Activated CD4-positive, alpha-beta memory T cell treated with anti-CD3 and anti-CD28 coated beads, Interleukin-2, amount 10 ng/mL, durations not matched to agents 7 days and 5 days (primary cell): Measurements from ENCODE around the gene LMTK2. TPM values are rescaled to one million over a fixed set of nuclear protein-coding genes. Genes with fewer than 3 reads are reported as not detected.

Source experiments
- CTCF ChIA-PET: fragments of 350-600 bp; sonication (Branson Sonifier 250); formaldehyde crosslinking; loops from one replicate; lab custom pipeline; 2021; ENCODE audit warnings: antibody characterized with exemption, inconsistent platforms; lab: Charles Lee
- POLR2A ChIA-PET: fragments of 350-600 bp; sonication (Branson Sonifier 250); formaldehyde crosslinking; loops from one replicate; lab custom pipeline; 2021; ENCODE audit warnings: antibody characterized with exemption; lab: Charles Lee
- DNase-seq: peaks from one replicate; pipeline ENCODE4 v3.0.0-alpha.2; 2020
- H3K27ac Mint-ChIP-seq: one replicate; pipeline ENCODE4 v1.8.0; 2021; ENCODE audit warnings: mild to moderate bottlenecking, mixed read lengths
- H3K27me3 Mint-ChIP-seq: one replicate; pipeline ENCODE4 v1.8.0; 2021; ENCODE audit warnings: mixed read lengths
- H3K36me3 Mint-ChIP-seq: one replicate; pipeline ENCODE4 v1.8.0; 2021; ENCODE audit warnings: low read depth, mixed read lengths
- H3K4me1 Mint-ChIP-seq: one replicate; pipeline ENCODE4 v1.8.0; 2021; ENCODE audit warnings: mixed read lengths
- H3K4me3 Mint-ChIP-seq: one replicate; pipeline ENCODE4 v1.8.0; 2021; ENCODE audit warnings: mild to moderate bottlenecking, mixed read lengths
- H3K9me3 Mint-ChIP-seq: one replicate; pipeline ENCODE4 v1.8.0; 2021; ENCODE audit warnings: mixed read lengths
- total RNA-seq, 2 experiments: library from RNA; stranded (reverse); gene quantifications; one replicate each; pipeline ENCODE4 v1.2.3, GENCODE V29; 2021

Gene LMTK2
- total RNA-seq, 2 experiments from 2014 or later, result 10.0 to 11.6 TPM

DNA sequence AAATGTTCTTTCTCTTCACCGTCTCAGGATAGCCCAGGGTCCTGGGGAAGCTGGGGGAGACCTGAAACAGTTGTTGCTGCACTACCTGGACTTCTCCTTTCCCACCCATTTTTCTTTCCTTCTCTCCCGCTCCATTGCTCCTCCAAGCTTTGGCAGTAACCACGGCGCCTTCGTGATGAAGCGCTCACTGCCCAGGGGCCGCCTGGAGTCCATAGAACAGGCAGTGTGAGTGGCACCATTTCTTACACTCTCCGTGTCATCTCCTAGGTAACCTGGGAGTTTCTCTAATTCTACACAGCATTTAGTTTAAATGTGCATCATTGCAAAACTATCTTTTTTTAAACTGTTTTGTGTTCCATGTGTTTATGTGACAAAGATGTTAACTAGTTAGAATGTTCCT, 64.3 kb downstream of the LMTK2 start:
- Mint-ChIP-seq H3K4me1 (peaks cover 10% of the 10 kb centered on the region), H3K36me3 (peaks cover 7% of the 10 kb centered on the region), H3K27me3 (no peaks in the 10 kb centered on the region), H3K4me3 (no peak overlapping the region), H3K27ac (no peak overlapping the region), H3K9me3 (no peaks in the 10 kb centered on the region)
- POLR2A ChIA-PET, result no interaction called here
- CTCF ChIA-PET, result interaction anchor here (1.4 to 13.8 kb wide), 3 partner anchors 39 to 149 kb away, joined by 4 to 215 read pairs (median 67); partner anchors contain the start of gene LMTK2
- DNase-seq, result no peak

DNA sequence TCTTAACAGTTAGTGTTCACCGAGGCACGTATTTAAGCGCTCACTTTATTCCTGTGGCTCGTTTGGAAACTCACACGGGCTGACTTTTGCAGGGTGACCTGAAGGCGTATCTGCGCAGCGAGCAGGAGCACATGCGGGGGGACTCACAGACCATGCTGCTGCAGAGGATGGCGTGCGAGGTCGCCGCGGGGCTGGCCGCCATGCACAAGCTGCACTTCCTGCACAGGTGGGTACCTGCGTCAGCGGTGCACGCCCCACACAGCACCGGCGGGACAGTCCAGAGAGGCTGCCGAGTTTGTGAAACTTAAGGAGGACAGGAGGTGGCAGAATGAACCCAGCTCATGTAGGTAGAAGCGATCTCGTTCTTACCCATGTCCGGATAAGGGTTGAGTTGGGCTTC, 64.8 kb downstream of the LMTK2 start:
- Mint-ChIP-seq H3K27me3 (no peaks in the 10 kb centered on the region), H3K27ac (no peak overlapping the region), H3K9me3 (no peaks in the 10 kb centered on the region), H3K4me1 (peaks cover 10% of the 10 kb centered on the region), H3K4me3 (no peak overlapping the region), H3K36me3 (peaks cover 7% of the 10 kb centered on the region)
- no peak for DNase-seq
- POLR2A ChIA-PET, result no interaction called here
- CTCF ChIA-PET, result interaction anchor here (1.4 to 13.8 kb wide), 3 partner anchors 39 to 150 kb away, joined by 4 to 215 read pairs (median 67); partner anchors contain the start of gene LMTK2

DNA sequence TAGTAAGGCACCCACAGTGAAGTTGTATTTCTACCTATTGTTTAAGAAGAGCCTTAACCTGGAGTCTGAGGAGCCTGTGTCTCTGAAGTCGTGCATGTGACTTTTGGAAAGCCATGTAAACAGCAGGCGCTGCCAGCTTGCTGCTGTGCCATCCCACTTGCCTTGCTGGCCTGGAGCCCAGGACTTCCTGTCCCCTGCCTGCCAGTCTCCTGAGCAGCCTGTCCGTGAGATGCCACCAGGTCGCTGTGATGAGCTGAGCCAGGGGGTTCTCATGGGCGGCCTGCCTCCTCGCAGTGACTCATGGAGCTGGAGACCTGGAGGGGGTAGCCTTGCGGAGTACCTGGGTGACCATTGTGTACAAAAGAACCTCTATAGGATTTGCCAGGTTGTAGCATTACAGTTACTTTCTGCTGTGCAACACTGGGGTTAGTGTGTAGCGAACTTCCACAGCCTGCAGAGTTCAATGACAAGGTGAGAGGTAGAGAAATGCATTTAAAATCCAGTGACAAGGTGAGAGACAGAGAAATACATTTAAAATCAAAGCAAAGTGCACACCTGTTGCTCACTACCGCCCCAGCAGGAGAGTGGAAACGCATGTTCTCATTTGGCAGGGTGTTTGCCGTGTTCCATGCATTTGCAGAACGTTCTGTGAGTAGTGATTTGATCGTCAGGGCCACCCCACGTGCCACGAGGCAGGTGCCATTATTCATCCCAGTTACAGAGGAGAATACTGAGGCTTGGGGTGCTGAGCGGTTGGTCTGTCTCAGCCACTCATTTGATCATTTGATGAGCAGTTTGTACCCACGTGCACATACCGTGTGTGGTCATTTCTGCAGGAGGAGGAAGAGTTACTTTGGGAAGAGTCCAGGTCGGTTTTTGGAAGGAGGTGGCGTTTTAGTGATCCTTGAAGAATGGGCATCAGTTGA, 67.9 kb downstream of the LMTK2 start:
- no peak overlapping the region for H3K4me3 Mint-ChIP-seq
- CTCF ChIA-PET, result interaction anchor here (0.7 to 13.8 kb wide), 4 partner anchors 8 to 163 kb away, joined by 3 to 215 read pairs (median 5); no protein-coding TSS in a partner anchor
- H3K27ac Mint-ChIP-seq, result no peak overlapping the region
- H3K4me1 Mint-ChIP-seq, result no peaks in the 10 kb centered on the region
- H3K9me3 Mint-ChIP-seq, result no peaks in the 10 kb centered on the region
- no peak for DNase-seq
- H3K36me3 Mint-ChIP-seq, result peaks cover 7% of the 10 kb centered on the region
- POLR2A ChIA-PET, result no interaction called here
- no peaks in the 10 kb centered on the region for H3K27me3 Mint-ChIP-seq

DNA sequence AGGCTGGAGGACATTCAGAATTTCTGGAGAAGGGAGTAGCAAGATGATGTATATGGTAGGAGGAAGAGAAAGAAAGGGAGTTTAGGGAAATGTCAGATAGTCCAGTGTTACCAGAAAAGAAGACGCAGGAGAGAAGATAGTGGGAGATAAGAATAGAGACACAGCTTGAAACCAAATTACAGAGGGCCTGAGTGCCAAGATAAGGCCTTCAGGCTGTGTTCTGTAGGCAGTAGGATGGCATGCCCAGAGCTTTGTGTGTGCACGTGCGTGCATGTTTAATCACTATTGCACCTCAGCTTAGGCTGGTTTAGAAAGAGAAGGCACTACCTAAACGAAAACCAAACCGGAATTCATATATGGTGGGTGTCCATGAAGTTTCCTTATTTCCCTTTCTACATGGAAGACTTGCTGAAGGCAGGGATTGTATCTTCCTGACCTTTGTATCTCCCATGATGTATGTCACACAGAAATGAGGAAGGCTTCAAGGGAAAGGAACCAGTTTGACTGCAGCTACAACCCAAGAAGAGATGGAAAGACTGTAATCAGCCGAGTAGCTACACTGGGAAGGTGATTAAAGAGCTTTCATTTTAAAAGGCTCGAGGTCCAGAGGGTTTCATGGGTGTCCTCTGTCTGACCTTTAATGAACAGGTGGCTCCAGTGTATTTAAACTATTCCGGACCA, 68.7 kb downstream of the LMTK2 start:
- Mint-ChIP-seq H3K9me3 (no peaks in the 10 kb centered on the region), H3K27ac (no peak overlapping the region), H3K4me1 (no peaks in the 10 kb centered on the region), H3K36me3 (peaks cover 7% of the 10 kb centered on the region), H3K4me3 (no peak overlapping the region), H3K27me3 (no peaks in the 10 kb centered on the region)
- CTCF ChIA-PET, result interaction anchor here (0.9 to 1.7 kb wide), 3 partner anchors 9 to 153 kb away, joined by 3 to 6 read pairs (median 4); no protein-coding TSS in a partner anchor
- no peak for DNase-seq
- POLR2A ChIA-PET, result no interaction called here

- POLR2A ChIA-PET, result no interaction called here
Observed at GRCh38 chr7:98177553-98177952, 70.9 kb downstream of the LMTK2 start.

GRCh38 chr7:98178321-98178720, 71.7 kb downstream of the LMTK2 start:
- CTCF ChIA-PET, result interaction anchor here (4.4 kb wide), 1 partner anchor 9 kb away, joined by 22 read pairs; no protein-coding TSS in a partner anchor
- POLR2A ChIA-PET, result no interaction called here
- no peak overlapping the region for H3K4me3 Mint-ChIP-seq
- no peaks in the 10 kb centered on the region for H3K4me1 Mint-ChIP-seq
- no peak for DNase-seq
- H3K27ac Mint-ChIP-seq, result no peak overlapping the region
- peaks cover 4% of the 10 kb centered on the region for H3K36me3 Mint-ChIP-seq
- no peaks in the 10 kb centered on the region for H3K9me3 Mint-ChIP-seq
- no peaks in the 10 kb centered on the region for H3K27me3 Mint-ChIP-seq

More at GRCh38 chr7:98177553-98177952, 70.9 kb downstream of the LMTK2 start:
- Mint-ChIP-seq H3K9me3 (no peaks in the 10 kb centered on the region), H3K27me3 (no peaks in the 10 kb centered on the region), H3K4me3 (no peak overlapping the region), H3K36me3 (peaks cover 4% of the 10 kb centered on the region), H3K4me1 (no peaks in the 10 kb centered on the region), H3K27ac (no peak overlapping the region)
- CTCF ChIA-PET, result interaction anchor here (1.0 to 4.4 kb wide), 2 partner anchors 9 to 156 kb away, joined by 3 to 22 read pairs; no protein-coding TSS in a partner anchor
- no peak for DNase-seq

DNA sequence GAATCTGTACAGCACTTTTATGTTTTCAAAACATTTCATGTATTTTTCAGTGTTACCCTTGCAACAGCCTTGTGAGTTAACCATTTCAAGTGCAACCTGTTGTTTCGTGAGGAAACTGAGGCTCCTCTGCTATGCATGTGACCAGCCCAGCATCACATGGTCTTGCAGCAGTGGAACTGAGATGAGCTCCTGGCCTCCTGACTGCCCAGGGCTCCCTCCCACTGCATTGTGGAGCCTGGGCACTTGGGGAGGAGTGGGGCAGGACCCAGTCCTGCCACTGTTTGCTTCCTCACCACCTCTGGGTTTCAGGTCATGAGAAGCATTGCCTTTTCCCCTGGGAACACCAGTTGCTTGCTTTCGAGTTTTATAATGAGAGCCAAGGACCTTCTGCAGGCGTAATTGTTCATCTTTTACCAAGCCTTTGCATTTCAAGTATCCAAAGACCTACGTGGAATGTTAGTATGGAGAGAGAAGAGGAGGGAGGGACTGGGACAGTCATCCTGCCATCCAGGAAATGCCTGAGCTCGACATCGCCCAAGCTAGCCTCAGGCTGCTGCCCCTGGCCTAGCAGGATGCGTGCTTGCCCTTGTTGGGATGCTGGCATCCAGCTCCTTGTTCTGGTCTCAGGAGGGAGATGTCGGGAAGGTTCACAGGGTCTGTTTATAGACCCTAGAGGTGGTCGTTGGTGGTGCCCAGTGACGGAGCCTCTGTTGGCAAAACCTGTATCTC, 72.3 kb downstream of the LMTK2 start:
- no peak overlapping the region for H3K27ac Mint-ChIP-seq
- no peaks in the 10 kb centered on the region for H3K27me3 Mint-ChIP-seq
- ChIA-PET POLR2A (no interaction called here), CTCF (interaction anchor here (0.9 to 4.4 kb wide), 2 partner anchors 10 to 158 kb away, joined by 3 to 22 read pairs; no protein-coding TSS in a partner anchor)
- no peaks in the 10 kb centered on the region for H3K4me1 Mint-ChIP-seq
- no peaks in the 10 kb centered on the region for H3K9me3 Mint-ChIP-seq
- peaks cover 4% of the 10 kb centered on the region for H3K36me3 Mint-ChIP-seq
- no peak overlapping the region for H3K4me3 Mint-ChIP-seq
- no peak for DNase-seq

DNA sequence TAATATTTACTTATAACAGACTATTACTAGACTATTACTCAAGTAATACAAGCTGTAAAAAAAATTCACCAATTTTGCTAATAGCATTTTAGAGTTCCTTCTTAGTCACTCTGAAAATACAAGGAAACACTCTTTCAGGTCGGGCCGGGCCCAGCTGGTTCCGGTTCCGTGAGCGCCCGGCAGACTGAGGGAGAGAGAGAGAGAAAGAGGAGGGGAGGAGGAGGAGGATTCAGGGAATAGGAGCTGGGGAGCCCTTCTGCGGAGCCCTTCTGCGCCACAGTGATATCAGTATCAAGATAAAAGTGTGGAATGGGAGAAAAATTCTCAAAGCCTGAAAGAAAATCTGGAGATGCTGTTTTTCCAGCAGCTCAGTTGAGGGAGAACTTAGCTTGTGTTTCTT, 74.1 kb downstream of the LMTK2 start:
- DNase-seq, result no peak
- Mint-ChIP-seq H3K4me3 (no peak overlapping the region), H3K27me3 (no peaks in the 10 kb centered on the region), H3K4me1 (no peaks in the 10 kb centered on the region), H3K27ac (no peak overlapping the region), H3K36me3 (no peaks in the 10 kb centered on the region), H3K9me3 (no peaks in the 10 kb centered on the region)
- ChIA-PET CTCF (interaction anchor here (1.0 to 4.4 kb wide), 3 partner anchors 12 to 159 kb away, joined by 3 to 22 read pairs (median 4); partner anchors contain the start of gene LMTK2), POLR2A (no interaction called here)

- Mint-ChIP-seq H3K36me3 (peaks cover 16% of the 10 kb centered on the region), H3K27me3 (no peaks in the 10 kb centered on the region), H3K4me1 (peaks cover 7% of the 10 kb centered on the region), H3K9me3 (no peaks in the 10 kb centered on the region), H3K27ac (no peak overlapping the region), H3K4me3 (no peak overlapping the region)
- POLR2A ChIA-PET, result no interaction called here
- CTCF ChIA-PET, result interaction anchor here (1.0 to 1.1 kb wide), 2 partner anchors 9 to 17 kb away, joined by 3 to 4 read pairs; no protein-coding TSS in a partner anchor
- no peak for DNase-seq
Observed at GRCh38 chr7:98185101-98185500, 78.4 kb downstream of the LMTK2 start.

GRCh38 chr7:98186452-98187137, 79.9 kb downstream of the LMTK2 start:
- H3K27ac Mint-ChIP-seq, result no peak overlapping the region
- ChIA-PET CTCF (interaction anchor here (1.2 kb wide), 2 partner anchors 18 to 165 kb away, joined by 3 read pairs; no protein-coding TSS in a partner anchor), POLR2A (no interaction called here)
- no peak overlapping the region for H3K4me3 Mint-ChIP-seq
- H3K27me3 Mint-ChIP-seq, result no peaks in the 10 kb centered on the region
- DNase-seq, result no peak
- H3K4me1 Mint-ChIP-seq, result peaks cover 9% of the 10 kb centered on the region
- no peaks in the 10 kb centered on the region for H3K9me3 Mint-ChIP-seq
- peaks cover 24% of the 10 kb centered on the region for H3K36me3 Mint-ChIP-seq

- Mint-ChIP-seq H3K9me3 (no peaks in the 10 kb centered on the region), H3K36me3 (peaks cover 28% of the 10 kb centered on the region), H3K4me3 (no peak overlapping the region), H3K27ac (no peak overlapping the region), H3K4me1 (peaks cover 9% of the 10 kb centered on the region), H3K27me3 (no peaks in the 10 kb centered on the region)
- no peak for DNase-seq
- ChIA-PET POLR2A (no interaction called here), CTCF (interaction anchor here (1.2 kb wide), 1 partner anchor 166 kb away, joined by 3 read pairs; no protein-coding TSS in a partner anchor)
Observed at GRCh38 chr7:98187138-98187502, 80.5 kb downstream of the LMTK2 start.

DNA sequence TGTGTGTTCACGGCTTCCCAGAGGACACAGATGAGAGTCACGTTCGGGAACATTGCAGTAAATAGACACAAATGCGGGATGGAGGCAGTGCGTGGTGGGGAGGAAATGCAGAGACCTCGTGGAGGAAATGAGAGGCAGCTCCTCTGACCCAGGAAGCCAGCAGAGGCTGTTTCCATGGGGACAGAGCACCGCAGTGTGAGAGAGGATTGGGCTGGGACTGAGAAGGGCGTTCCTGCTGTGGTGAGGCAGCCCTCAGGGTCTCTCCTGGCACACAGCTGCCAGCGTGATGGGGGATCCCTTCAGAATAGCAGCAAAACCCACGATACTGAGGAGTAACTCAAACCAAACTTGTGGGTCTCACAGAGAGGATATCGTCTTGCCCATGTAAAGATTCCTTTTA, 82.9 kb downstream of the LMTK2 start:
- no peak for DNase-seq
- Mint-ChIP-seq H3K27ac (no peak overlapping the region), H3K36me3 (peaks cover 42% of the 10 kb centered on the region), H3K27me3 (no peaks in the 10 kb centered on the region), H3K4me1 (peaks cover 9% of the 10 kb centered on the region), H3K4me3 (no peak overlapping the region), H3K9me3 (no peaks in the 10 kb centered on the region)
- ChIA-PET CTCF (no interaction called here), POLR2A (no interaction called here)
